Measurements from ENCODE around the gene DENND2C.

DENND2C gene

DNA sequence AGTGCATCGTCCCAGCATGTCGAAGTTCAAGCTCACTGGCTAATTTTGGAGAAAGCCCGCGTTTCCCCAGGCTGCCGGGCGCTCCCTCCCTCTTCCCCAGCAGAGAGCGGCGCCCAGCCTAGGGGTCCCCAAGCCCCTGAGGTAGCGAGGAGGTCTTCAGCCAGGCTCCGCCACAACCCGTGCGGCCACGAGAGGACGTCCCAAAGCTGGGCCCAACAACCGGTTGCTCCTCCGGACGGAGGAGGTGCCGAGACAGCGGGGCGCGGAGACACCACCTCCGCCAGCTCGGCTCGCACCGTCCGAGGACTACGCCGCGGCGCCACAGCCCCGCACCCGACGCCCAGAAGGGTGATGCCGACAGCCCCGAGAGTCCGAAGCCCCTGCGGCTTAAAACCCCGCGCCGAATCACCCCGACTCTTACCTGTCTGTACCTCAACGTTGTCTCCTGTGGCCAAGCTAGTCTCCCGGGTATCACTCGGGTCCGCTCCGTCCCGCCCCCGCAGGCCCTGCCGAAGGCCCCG is at the start of gene DENND2C:
Gene DENND2C, minus strand, starts transcription at position 488 of the 521 bp plus-strand sequence. CDS start 44,065 bp downstream, outside the sequence.
- DNase-seq (ENCODE audit: low read depth), result no peak

- DNase-seq (ENCODE audit: low read depth), result no peak
These were observed 49.6 kb upstream of the DENND2C start for GRCh38 chr1:114719424-114719787.

GRCh38 chr1:114718661-114719423 is 49.0 kb upstream of the DENND2C start:
- DNase-seq (ENCODE audit: low read depth), result no peak

DNA sequence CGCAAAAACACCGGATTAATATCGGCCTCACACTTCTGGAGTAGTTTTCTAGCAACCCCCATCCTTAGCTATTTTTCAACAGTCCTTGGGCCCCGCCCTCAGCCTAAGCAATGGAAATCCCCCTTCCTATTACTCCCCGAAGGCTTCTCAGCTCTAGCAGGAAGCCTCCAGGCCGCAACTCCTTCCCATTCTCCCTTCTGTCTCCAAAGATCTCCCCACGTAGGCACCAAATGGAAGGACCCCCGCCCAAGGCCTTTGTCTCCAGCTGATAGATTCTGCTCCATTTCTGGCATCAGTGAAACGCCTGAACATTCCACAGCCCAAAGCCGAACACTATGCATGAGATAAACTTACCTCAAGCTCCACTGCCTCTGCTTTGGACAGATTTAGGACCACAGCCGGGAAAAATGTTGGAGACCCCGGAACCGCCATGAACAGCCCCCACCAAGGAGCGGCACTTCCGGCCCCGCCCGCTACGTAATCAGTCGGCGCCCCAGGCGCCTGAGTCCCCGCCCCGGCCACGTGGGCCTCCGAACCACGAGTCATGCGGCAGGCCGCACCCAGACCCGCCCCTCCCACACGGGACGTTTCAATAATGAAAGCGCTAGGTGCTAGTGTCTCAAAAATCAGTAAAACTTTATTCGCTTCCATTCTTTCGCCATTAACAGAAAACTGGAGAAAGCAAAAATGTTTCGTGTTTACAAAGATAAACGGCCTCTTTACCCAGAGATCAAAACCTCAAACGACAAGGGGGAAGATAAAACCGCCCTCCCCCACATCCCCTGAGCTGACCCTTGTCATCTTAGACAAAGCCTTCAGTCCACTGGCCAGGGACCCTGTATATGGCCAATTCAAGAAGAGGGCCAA is 46.7 kb upstream of the DENND2C start, which contains the start of gene NRAS:
Gene NRAS, minus strand, starts transcription at position 468 of the 867 bp plus-strand sequence. CDS start 611 bp downstream, outside the sequence.
- DNase-seq (ENCODE audit: low read depth), result peak; percentile 91

DNA sequence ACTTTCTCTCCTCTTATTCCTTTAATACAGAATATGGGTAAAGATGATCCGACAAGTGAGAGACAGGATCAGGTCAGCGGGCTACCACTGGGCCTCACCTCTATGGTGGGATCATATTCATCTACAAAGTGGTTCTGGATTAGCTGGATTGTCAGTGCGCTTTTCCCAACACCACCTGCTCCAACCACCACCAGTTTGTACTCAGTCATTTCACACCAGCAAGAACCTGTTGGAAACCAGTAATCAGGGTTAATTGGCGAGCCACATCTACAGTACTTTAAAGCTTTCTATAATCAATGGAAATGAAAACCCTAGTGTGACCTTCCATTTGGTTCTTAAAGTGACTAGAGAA is 46.1 kb upstream of the DENND2C start:
- DNase-seq (ENCODE audit: low read depth), result no peak

- no peak for DNase-seq (ENCODE audit: low read depth)
These were observed 43.1 kb upstream of the DENND2C start for GRCh38 chr1:114712977-114713376.

DNA sequence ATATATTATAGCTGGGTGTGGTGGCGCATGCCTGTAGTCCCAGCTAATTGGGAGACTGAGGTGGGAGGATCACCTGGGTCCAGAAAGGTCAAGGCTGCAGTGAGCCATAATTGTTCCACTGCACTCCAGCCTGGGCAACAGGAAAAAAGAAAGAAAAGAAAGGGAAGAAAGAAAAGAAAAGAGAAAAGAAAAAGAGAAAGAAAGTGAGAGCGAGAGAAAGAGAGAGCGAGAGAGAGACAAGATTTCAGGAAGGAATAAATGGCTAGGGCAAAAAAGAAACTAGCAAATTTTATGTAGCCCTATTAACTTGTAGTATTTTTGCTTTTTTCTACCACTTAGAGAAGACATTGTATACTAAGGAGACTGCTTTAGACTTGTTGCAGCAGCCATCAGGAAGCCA is 40.5 kb upstream of the DENND2C start:
- no peak for DNase-seq (ENCODE audit: low read depth)

DNA sequence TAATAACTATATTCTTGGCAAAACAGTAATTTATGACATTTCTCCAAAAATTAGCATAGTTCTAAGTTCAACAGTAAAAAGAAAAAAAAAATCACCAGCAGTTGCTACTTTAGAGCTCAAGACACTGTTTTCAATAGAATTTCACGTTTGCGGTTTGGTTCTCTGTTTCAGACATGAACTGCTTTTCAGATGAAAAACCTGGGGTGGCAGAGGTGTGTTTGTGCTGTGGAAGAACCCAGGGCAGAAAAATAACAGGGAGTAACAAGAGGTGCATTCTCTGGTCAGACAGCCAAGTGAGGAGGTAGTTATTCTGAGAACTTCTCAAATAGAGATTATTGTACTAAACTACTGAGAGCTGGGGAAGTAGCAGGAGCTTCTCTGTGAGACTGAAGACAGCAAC is 37.8 kb upstream of the DENND2C start:
- no peak for DNase-seq (ENCODE audit: low read depth)

DNA sequence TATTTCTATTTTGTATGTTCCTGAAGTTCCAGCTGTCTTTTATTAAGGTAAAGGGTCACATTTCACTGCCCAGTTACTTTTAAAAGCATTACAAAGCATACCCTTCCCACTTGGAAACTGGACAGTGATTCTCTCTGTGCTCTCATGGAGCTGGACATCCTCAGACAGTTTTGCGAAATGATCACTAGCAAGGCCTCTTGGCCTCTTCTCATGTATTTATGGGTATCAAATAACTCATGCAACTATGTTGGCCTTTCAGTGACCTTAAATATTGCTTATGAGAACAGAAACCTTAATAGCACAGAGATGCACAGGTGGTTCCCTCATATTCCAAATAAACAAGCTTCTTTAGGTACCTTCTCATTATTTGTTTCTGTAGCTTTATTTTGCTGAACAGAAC is 33.4 kb upstream of the DENND2C start:
- no peak for DNase-seq (ENCODE audit: low read depth)

- DNase-seq (ENCODE audit: low read depth), result no peak
These were observed 32.9 kb upstream of the DENND2C start for GRCh38 chr1:114702737-114703136.

- DNase-seq (ENCODE audit: low read depth), result no peak
These were observed 32.1 kb upstream of the DENND2C start for GRCh38 chr1:114701931-114702330.

- no peak for DNase-seq (ENCODE audit: low read depth)
These were observed 30.3 kb upstream of the DENND2C start for GRCh38 chr1:114700036-114700600.

- no peak for DNase-seq (ENCODE audit: low read depth)
These were observed 27.0 kb upstream of the DENND2C start for GRCh38 chr1:114696810-114697209.

GRCh38 chr1:114695430-114696058 is 25.7 kb upstream of the DENND2C start, which contains the start of gene AMPD1:
TSS of gene AMPD1 (minus strand) at chr1:114695546. CDS start at chr1:114695471, 75 bp downstream.
- DNase-seq (ENCODE audit: low read depth), result no peak

GRCh38 chr1:114694540-114695310 is 24.9 kb upstream of the DENND2C start:
- no peak for DNase-seq (ENCODE audit: low read depth)

DNA sequence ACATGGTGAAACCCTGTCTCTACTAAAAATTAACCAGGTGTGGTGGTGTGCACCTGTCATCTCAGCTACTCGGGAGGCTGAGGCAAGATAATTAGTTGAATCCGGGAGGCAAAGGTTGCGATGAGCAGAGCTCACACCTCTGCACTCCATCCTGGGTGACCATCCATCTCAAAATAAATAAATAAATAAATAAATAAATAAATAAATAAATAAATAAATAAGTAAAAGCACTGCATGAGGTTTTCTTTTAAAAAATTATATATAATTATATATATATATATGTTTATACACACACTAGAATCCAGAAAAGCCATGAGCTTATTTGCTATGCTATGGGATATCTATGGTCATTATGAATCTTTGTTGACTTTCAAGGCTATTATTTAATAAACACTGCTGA is 23.1 kb upstream of the DENND2C start:
- DNase-seq (ENCODE audit: low read depth), result no peak

DNA sequence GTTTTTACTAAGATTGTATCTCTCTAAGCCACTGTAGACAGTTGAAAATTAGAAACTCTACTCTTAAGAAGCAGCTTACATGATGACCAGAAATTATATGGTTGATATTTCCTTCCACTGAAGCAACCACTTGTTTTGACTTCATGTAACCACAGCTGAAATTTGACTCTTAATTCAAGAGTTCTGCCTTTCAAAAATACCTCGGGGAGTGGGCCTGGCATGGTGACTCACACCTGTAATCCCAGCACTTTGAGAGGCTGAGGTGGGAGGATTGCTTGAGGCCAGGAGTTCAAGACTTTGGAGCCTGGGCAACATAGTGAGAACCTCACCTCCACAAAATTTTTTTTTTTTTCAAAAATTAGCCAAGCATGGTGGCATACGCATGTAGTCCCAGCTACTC is 21.2 kb upstream of the DENND2C start:
- no peak for DNase-seq (ENCODE audit: low read depth)

- DNase-seq (ENCODE audit: low read depth), result no peak
These were observed 20.3 kb upstream of the DENND2C start for GRCh38 chr1:114690148-114690547.

DNA sequence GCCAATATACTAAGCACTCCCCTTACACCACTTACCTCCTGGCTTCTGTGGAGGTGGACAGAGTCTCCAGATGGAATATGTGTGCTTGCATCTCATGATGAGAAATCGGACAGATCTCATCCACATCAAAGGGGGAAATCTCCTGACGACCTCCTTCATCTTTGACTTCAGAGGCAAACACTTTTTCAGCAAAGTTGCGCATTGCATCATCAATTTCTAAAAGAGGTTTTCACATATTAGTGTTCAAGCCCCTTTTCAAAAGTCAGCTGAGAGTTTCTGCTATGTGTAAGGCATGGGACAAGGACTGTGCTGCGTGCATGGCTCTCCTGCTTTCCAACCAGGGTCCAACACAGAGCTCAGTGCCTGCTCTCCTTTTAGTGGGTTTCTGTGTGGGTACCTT is 18.7 kb upstream of the DENND2C start:
- DNase-seq (ENCODE audit: low read depth), result no peak

DNA sequence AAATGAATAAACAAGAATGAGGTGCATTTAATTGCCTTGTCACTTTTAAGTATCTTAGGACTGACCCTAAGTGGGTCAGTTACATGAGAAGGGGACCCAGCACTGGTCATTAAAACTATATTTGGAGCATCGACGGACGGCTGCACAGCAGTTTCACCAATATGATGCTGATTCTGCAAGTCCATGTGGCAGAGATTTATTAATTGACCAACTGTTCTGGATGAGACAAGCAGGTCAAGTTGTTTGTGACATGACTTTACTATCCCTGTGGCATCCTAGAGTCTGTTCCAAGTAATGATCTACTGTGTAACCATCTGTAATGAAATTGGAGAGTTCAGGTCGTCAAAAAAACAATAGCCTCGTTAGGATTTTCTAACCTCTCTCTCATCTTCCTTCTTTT is 16.0 kb upstream of the DENND2C start:
- no peak for DNase-seq (ENCODE audit: low read depth)

DNA sequence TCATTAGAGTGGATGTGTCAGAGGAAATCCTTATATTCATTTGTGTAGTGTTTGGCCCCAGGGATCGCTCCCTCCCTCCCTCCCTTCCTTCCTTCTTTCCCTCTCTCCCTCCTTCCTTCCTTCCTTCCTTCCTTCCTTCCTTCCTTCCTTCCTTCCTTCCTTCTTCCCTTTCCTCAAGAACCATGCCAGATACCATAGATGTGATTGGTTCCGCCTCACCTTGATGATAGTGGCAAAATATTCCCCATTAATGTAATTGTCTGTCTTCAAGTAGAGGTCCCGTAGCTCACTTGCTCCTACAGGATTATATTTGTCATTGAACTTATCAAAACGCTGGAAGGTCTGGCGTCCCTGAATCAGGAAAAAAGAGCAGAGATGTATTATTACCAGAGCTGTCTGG is 7.8 kb upstream of the DENND2C start:
- DNase-seq (ENCODE audit: low read depth), result no peak
